Kidney epithelial cell (primary cell): ENCODE results near the gene TRAIP. TPM values are rescaled to one million over a fixed set of nuclear protein-coding genes. Genes with fewer than 3 reads are reported as not detected.

Source experiments
- DNase-seq: peaks from one replicate; pipeline ENCODE4 v3.0.0-alpha.2; 2010; ENCODE audit warnings: low read depth
- H3K27me3 ChIP-seq: 2 replicates; pipeline ENCODE4 v1.6.0; 2011; ENCODE audit warnings: low read length; ENCODE audit not compliant: control insufficient read depth, insufficient read depth
- H3K36me3 ChIP-seq: 2 replicates; pipeline ENCODE4 v1.5.1; 2011; ENCODE audit warnings: low read length; ENCODE audit not compliant: control insufficient read depth, insufficient read depth
- H3K4me3 ChIP-seq: 2 replicates; pipeline ENCODE4 v1.5.1; 2011; ENCODE audit warnings: low read depth, mild to moderate bottlenecking, control low read depth, low read length
- total RNA-seq: library from RNA; depleted of rRNA; stranded (reverse); fragments of >200 nt; gene quantifications from 2 replicates; pipeline ENCODE4 v1.2.3, GENCODE V29; 2015
- TF ChIP-seq, protein P1 (sequence below): IDR thresholded peaks from 2 replicates; pipeline ENCODE4 v1.5.1; 2011; ENCODE audit warnings: mild to moderate bottlenecking, moderate library complexity, low read length, control low read depth, inconsistent platforms; ENCODE audit not compliant: insufficient read depth, poor library complexity, severe bottlenecking

The TRAIP gene
- total RNA-seq, 1 donor from 2014 or later: 5.4 TPM

DNA sequence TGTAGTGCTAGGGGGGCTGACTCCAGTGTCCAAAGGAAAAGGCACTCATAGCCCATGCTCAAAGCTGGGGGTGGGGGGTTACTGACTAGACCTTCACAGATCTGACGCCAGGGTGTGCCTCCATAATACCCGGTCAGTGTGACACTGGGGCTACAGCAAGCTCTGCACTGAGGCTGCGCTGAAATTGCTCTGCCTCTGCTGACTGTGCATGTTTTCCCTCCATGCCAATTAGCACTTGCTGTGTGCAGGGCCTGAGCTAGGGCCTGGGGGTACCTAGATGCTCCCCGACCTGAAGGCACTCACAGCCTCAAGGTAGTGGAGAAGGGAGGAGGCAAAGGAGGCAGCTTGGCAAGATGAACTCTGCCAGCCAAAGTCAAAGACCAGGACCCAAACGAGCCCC, 8.1 kb upstream of the TRAIP start:
- TF ChIP-seq, protein P1, sequence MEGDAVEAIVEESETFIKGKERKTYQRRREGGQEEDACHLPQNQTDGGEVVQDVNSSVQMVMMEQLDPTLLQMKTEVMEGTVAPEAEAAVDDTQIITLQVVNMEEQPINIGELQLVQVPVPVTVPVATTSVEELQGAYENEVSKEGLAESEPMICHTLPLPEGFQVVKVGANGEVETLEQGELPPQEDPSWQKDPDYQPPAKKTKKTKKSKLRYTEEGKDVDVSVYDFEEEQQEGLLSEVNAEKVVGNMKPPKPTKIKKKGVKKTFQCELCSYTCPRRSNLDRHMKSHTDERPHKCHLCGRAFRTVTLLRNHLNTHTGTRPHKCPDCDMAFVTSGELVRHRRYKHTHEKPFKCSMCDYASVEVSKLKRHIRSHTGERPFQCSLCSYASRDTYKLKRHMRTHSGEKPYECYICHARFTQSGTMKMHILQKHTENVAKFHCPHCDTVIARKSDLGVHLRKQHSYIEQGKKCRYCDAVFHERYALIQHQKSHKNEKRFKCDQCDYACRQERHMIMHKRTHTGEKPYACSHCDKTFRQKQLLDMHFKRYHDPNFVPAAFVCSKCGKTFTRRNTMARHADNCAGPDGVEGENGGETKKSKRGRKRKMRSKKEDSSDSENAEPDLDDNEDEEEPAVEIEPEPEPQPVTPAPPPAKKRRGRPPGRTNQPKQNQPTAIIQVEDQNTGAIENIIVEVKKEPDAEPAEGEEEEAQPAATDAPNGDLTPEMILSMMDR: no peak
- DNase-seq: no peak
- H3K27me3 ChIP-seq: peaks cover 50% of the 10 kb centered on the region

DNA sequence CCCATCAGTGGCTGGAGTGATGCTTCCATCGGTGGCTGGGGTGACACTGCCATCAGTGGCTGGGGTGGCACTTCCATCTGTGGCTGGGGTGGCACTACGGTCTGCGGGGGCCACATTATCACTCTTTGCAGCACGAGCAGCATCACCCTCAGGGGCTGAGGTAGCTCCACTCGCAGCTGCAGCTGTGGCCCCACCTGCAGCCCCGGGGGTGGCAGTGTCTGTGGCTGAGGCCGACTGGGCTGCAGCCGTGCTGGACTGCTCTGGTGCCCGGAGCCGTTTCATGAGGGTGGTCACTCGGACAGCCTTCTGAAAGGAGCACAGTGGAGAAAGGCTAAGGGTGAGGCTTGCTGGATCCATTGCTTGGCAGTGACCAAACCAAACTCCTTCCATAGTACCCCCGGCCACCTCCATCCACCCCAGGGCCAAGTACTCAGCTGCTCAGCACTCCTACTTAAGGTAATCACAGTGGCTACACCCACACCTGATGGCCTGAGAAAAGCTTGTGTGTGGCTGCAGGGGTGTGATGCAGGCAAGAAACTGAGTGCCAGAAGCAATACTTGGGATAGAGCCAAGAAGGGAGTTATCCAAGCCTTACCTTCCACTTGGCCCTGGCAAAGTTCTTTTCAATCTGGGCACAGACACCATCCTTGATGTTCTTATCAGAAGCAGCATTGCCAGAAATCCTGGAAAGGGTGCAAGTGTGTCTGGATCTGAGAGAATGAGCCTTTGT, 3.4 kb upstream of the TRAIP start:
- TF ChIP-seq, protein P1: no peak
- H3K4me3 ChIP-seq: no peak overlapping the region
- H3K27me3 ChIP-seq: peaks cover 14% of the 10 kb centered on the region
- no peak for DNase-seq
- no peaks in the 10 kb centered on the region for H3K36me3 ChIP-seq

More for the DNA sequence above, 8.1 kb upstream of the TRAIP start:
- Histone ChIP-seq H3K36me3 (no peaks in the 10 kb centered on the region), H3K4me3 (no peak overlapping the region)

DNA sequence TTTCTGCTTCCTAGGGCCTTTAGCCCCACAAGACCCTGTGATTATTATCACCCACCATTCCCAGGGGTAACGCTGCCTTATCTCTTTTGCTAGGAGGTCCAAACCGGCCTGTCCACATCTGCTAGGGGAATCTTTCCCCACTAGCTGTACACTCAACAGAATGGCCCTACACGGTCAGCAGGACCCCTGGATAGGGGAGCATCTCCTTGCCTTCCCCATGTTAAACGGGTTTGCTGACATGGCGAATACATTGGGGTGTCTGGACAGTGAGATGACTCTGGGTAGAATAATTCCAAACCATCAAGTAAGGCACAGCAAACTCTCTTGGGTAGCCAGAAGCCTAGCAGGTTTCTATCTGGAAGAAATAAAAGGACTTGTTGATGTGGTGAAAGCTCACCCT, 702 bp downstream of the TRAIP start:
- TF ChIP-seq, protein P1: no peak
- DNase-seq: no peak
- Histone ChIP-seq H3K36me3 (no peaks in the 10 kb centered on the region), H3K27me3 (no peaks in the 10 kb centered on the region), H3K4me3 (peak overlapping the region; percentile 97)

DNA sequence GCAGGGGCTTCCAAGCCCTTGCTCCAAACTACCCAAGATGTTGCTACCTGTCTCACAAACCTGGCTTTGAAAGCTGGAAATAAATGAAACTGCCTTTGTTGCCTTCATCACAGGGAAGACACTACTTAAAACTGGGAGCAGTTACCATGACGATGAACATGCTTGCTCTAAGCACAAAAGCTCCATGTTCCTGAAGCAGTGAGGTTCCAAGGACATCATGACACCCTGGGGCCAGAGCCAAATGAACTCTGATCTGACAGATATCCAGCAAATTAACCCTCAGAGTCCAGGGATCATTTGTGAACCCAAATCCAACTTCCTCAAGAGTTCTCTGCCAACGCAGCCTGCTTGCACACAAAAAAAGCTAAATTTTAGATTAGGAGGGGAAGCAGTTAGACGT, 10.7 kb downstream of the TRAIP start:
- TF ChIP-seq, protein P1: no peak
- peaks cover 2% of the 10 kb centered on the region for H3K36me3 ChIP-seq

DNA sequence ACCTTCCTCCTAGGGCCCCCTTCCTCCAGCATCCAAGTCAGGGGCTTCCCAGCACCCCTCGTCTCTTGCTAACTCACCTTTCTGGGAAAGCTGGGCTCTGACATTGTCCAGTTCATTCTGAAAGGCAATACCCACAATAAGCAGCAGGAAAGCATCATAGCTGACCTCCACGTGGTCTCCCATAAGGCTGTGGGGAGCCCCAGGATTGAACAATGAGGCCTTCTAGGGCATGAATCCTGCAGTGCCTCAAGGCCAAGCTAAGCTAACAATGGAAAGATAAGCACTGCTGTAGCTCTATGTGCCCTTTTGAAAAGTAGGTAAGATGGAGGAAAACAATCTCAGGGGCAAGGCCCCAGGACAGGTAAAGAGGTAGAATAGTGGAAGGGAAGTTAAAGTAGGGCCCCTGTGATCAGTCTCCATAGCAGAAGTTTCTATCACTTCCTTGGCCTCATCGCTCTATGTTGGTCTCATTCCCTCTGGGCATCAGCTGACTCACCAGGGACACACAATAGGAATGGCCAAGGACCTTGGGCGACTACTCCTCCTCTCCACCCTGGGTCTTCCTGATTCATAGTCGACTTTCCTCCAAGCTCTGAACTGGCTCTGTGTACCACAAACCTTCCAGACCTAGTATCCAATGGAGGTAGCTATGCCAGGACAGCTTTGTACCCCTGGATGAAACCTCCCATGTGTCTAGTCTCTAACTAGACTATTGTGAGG, 11.7 kb downstream of the TRAIP start:
- H3K36me3 ChIP-seq: peaks cover 2% of the 10 kb centered on the region
- no peaks in the 10 kb centered on the region for H3K27me3 ChIP-seq
- DNase-seq: no peak
- TF ChIP-seq, protein P1: no peak
- H3K4me3 ChIP-seq: no peak overlapping the region

More for the DNA sequence above, 10.7 kb downstream of the TRAIP start:
- Histone ChIP-seq H3K27me3 (no peaks in the 10 kb centered on the region), H3K4me3 (no peak overlapping the region)
- no peak for DNase-seq
